HepG2 (cell line): ENCODE data around the gene CENATAC. TPM values are rescaled to one million over a fixed set of nuclear protein-coding genes. Genes with fewer than 3 reads are reported as not detected.

ENCODE experiments used
- DNMT3B ChIP-seq: conservative IDR thresholded peaks from 2 replicates; pipeline ENCODE4 v1.6.1; 2016; ENCODE audit warnings: missing biosample characterization, control low read depth
- HOXA5 ChIP-seq: sonication (generic); formaldehyde crosslinking; IDR thresholded peaks from 2 replicates; pipeline ENCODE4 v1.4.0; 2020; ENCODE audit warnings: missing genetic modification reagents
- KLF15 ChIP-seq: sonication (generic); formaldehyde crosslinking; IDR thresholded peaks from 2 replicates; pipeline ENCODE4 v1.8.1; 2023; ENCODE audit warnings: borderline replicate concordance, mild to moderate bottlenecking, inconsistent platforms, missing genetic modification reagents, mixed read lengths
- KMT2B ChIP-seq: IDR thresholded peaks from 2 replicates; pipeline ENCODE4 v1.6.1; 2016; ENCODE audit warnings: missing genetic modification reagents, missing compliant biosample characterization
- POGZ ChIP-seq: sonication (generic); formaldehyde crosslinking; IDR thresholded peaks from 2 replicates; pipeline ENCODE4 v1.4.0; 2020; ENCODE audit warnings: mild to moderate bottlenecking, missing genetic modification reagents
- RBFOX2 ChIP-seq: fragments of 200-400 bp; formaldehyde crosslinking; IDR thresholded peaks from 2 replicates; pipeline ENCODE4 v1.6.1; 2017; ENCODE audit warnings: low read depth, mild to moderate bottlenecking, low read length
- RBM22 ChIP-seq: fragments of 200-400 bp; formaldehyde crosslinking; optimal IDR thresholded peaks from 2 replicates; pipeline ENCODE3; 2017; ENCODE audit warnings: mild to moderate bottlenecking, low read length, moderate library complexity
- RXRB ChIP-seq: IDR thresholded peaks from 2 replicates; pipeline ENCODE4 v1.6.1; 2016; ENCODE audit warnings: borderline replicate concordance, missing genetic modification reagents, missing compliant biosample characterization
- SMAD3 ChIP-seq: sonication (generic); formaldehyde crosslinking; IDR thresholded peaks from 2 replicates; pipeline ENCODE4 v1.4.0; 2020; ENCODE audit warnings: missing genetic modification reagents
- TCF7 ChIP-seq: sonication (generic); IDR thresholded peaks from 2 replicates; pipeline ENCODE4 v1.6.1; 2016; ENCODE audit warnings: antibody characterized with exemption, low read depth
- ZBTB7B ChIP-seq: sonication (generic); formaldehyde crosslinking; IDR thresholded peaks from 2 replicates; pipeline ENCODE4 v1.4.0; 2020; ENCODE audit warnings: missing genetic modification reagents
- ZFP36L1 ChIP-seq: sonication (generic); formaldehyde crosslinking; IDR thresholded peaks from 2 replicates; pipeline ENCODE4 v1.8.0; 2022; ENCODE audit warnings: mild to moderate bottlenecking, missing genetic modification reagents, moderate library complexity
- ZFP90 ChIP-seq: sonication (generic); formaldehyde crosslinking; IDR thresholded peaks from 2 replicates; pipeline ENCODE4 v1.8.0; 2022; ENCODE audit warnings: missing genetic modification reagents, mild to moderate bottlenecking, inconsistent platforms, borderline replicate concordance
- ZNF253 ChIP-seq: sonication (generic); formaldehyde crosslinking; IDR thresholded peaks from 2 replicates; pipeline ENCODE4 v1.8.0; 2022; ENCODE audit warnings: mild to moderate bottlenecking, missing genetic modification reagents, borderline replicate concordance
- ZNF543 ChIP-seq: sonication (generic); formaldehyde crosslinking; IDR thresholded peaks from 2 replicates; pipeline ENCODE4 v1.4.0; 2020; ENCODE audit warnings: mild to moderate bottlenecking, missing genetic modification reagents
- ZNF564 ChIP-seq: sonication (generic); formaldehyde crosslinking; IDR thresholded peaks from 2 replicates; pipeline ENCODE4 v1.8.1; 2023; ENCODE audit warnings: mild to moderate bottlenecking, missing genetic modification reagents
- ZNF749 ChIP-seq: sonication (generic); formaldehyde crosslinking; IDR thresholded peaks from 2 replicates; pipeline ENCODE4 v1.8.0; 2022; ENCODE audit warnings: mild to moderate bottlenecking, missing genetic modification reagents, moderate library complexity, borderline replicate concordance
- polyA plus RNA-seq, 8 experiments: library from polyadenylated mRNA; depleted of rRNA in 3 of 8; stranded (reverse) in 7 of 8; unstranded in 1 of 8; fragments of >200 nt; fragmentation: Illumina TruSeq in 4 of 8; extraction: Trizol in 4 of 8; gene quantifications; 2 replicates each; pipeline versions ENCODE4 v1.2.1 to v1.2.3, GENCODE V29; 2011 to 2016; ENCODE audit warnings: low read depth in 4 of 8, missing spikeins in 1 of 8, mixed read lengths in 1 of 8; ENCODE audit not compliant: insufficient read depth in 1 of 8
- total RNA-seq, 5 experiments: library from RNA; depleted of rRNA; stranded (reverse); fragments of >200 nt; fragmentation: Illumina TruSeq; extraction: Trizol; gene quantifications; 2 replicates each; pipeline ENCODE4 v1.2.3, GENCODE V29; 2016; ENCODE audit warnings: low read depth in 1 of 5
- TF ChIP-seq, protein P1 (sequence below): fragments of 450-650 bp; IDR thresholded peaks from 2 replicates; pipeline ENCODE4 v1.6.1; 2017
- TF ChIP-seq, protein P2 (sequence below), 2 experiments: fragments of 450-650 bp in 1 of 2; sonication (generic) in 1 of 2; formaldehyde crosslinking; IDR thresholded peaks; 2 replicates each; pipeline versions ENCODE4 v1.5.0 to v1.8.0; 2020 to 2022; ENCODE audit warnings: mild to moderate bottlenecking in 1 of 2, missing genetic modification reagents in 1 of 2
- TF ChIP-seq, protein P3 (sequence below): sonication (generic); formaldehyde crosslinking; IDR thresholded peaks from 2 replicates; pipeline ENCODE4 v1.8.0; 2023; ENCODE audit warnings: mild to moderate bottlenecking, missing genetic modification reagents
- TF ChIP-seq, protein P4 (sequence below): sonication (generic); formaldehyde crosslinking; IDR thresholded peaks from 2 replicates; pipeline ENCODE4 v1.4.0; 2020; ENCODE audit warnings: missing genetic modification reagents
- TF ChIP-seq, protein P5 (sequence below): sonication (generic); formaldehyde crosslinking; IDR thresholded peaks from 2 replicates; pipeline ENCODE4 v1.5.0; 2020; ENCODE audit warnings: missing genetic modification reagents
- TF ChIP-seq, protein P6 (sequence below): sonication (generic); formaldehyde crosslinking; IDR thresholded peaks from 2 replicates; pipeline ENCODE4 v1.5.1; 2020; ENCODE audit warnings: missing genetic modification reagents, mild to moderate bottlenecking, borderline replicate concordance

The CENATAC gene
- total and polyA plus RNA-seq, 2 of the 13 experiments (the other 11 are each of a cell fraction or from before 2014, with no cell fraction given) = 21.7 to 25.0 TPM

DNA sequence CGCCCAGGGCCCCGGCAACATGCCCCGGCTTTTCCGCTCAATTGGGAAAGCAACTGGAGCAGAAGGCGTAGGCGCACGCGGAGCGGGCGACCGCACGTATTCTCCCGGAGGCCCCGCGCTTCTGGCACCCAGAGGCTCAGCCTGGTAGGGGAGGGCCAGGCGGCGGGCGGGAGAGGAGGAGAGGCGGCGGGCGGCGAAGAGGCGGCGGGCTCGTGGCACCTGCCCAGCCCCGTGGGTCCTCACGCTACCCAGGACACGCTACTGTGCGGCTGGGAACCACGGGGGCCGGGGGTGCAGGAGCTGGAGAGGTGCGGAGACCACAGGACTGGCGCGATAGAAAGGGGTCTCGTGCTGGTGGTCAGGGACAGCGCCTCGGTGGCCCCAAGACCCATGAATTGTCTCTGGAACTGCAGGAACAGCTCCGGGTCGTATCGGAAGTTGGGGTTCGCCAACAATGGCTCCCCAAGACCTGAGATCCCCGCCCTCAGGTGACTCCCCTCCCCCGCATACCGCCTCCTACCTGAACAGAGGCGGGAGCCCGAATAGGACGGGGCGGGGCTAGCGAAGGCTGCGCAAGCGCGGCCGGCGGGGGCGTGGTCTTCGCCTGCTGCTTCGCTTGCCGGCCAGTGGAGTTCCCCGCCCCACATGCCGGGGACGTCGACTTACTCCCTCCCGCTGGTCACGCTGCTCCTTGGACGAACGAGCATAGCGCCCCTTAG, 32.5 kb downstream of the CENATAC start, which contains the start of gene SLC37A4 (continued):
- TF ChIP-seq ZFP36L1 (peak; percentile 96), DNMT3B (CRISPR knock-in tag) (peak; percentile 91; the same call in 1 of the 2 replicates), KMT2B (CRISPR knock-in tag) (peak; percentile 82; the same call in 1 of the 2 replicates), ZNF564 (peak; percentile 98), HOXA5 (CRISPR knock-in tag) (peak; percentile 79; the same call in 1 of the 2 replicates), ZFP90 (CRISPR knock-in tag) (0 out of 2 replicates have a peak, but pooled peaks have one; percentile 49), RXRB (0 out of 2 replicates have a peak, but pooled peaks have one; percentile 75), ZNF543 (CRISPR knock-in tag) (0 out of 2 replicates have a peak, but pooled peaks have one; percentile 41), KLF15 (CRISPR knock-in tag) (peak; percentile 69; the same call in 1 of the 2 replicates), TCF7 (no peak), ZBTB7B (CRISPR knock-in tag) (peak; percentile 33; the same call in 1 of the 2 replicates), POGZ (CRISPR knock-in tag) (peak; percentile 60), RBFOX2 (peak; percentile 77), SMAD3 (CRISPR knock-in tag) (peak; percentile 85), RBM22 (peak; percentile 30), ZNF749 (CRISPR knock-in tag) (peak; percentile 92), ZNF253 (no peak)
- TF ChIP-seq, protein P1, sequence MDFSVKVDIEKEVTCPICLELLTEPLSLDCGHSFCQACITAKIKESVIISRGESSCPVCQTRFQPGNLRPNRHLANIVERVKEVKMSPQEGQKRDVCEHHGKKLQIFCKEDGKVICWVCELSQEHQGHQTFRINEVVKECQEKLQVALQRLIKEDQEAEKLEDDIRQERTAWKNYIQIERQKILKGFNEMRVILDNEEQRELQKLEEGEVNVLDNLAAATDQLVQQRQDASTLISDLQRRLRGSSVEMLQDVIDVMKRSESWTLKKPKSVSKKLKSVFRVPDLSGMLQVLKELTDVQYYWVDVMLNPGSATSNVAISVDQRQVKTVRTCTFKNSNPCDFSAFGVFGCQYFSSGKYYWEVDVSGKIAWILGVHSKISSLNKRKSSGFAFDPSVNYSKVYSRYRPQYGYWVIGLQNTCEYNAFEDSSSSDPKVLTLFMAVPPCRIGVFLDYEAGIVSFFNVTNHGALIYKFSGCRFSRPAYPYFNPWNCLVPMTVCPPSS = no peak
- TF ChIP-seq, protein P2, sequence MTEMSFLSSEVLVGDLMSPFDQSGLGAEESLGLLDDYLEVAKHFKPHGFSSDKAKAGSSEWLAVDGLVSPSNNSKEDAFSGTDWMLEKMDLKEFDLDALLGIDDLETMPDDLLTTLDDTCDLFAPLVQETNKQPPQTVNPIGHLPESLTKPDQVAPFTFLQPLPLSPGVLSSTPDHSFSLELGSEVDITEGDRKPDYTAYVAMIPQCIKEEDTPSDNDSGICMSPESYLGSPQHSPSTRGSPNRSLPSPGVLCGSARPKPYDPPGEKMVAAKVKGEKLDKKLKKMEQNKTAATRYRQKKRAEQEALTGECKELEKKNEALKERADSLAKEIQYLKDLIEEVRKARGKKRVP (CRISPR knock-in tag; IDR thresholded peaks at IDR 0.05) = peak in 1 of 2 experiments; percentile 68; a peak in 1 of 4 replicates
- TF ChIP-seq, protein P3, sequence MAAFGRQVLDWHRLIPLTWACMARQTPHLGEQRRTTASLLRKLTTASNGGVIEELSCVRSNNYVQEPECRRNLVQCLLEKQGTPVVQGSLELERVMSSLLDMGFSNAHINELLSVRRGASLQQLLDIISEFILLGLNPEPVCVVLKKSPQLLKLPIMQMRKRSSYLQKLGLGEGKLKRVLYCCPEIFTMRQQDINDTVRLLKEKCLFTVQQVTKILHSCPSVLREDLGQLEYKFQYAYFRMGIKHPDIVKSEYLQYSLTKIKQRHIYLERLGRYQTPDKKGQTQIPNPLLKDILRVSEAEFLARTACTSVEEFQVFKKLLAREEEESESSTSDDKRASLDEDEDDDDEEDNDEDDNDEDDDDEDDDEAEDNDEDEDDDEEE = no peak
- TF ChIP-seq, protein P4, sequence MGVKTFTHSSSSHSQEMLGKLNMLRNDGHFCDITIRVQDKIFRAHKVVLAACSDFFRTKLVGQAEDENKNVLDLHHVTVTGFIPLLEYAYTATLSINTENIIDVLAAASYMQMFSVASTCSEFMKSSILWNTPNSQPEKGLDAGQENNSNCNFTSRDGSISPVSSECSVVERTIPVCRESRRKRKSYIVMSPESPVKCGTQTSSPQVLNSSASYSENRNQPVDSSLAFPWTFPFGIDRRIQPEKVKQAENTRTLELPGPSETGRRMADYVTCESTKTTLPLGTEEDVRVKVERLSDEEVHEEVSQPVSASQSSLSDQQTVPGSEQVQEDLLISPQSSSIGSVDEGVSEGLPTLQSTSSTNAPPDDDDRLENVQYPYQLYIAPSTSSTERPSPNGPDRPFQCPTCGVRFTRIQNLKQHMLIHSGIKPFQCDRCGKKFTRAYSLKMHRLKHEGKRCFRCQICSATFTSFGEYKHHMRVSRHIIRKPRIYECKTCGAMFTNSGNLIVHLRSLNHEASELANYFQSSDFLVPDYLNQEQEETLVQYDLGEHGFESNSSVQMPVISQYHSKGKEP = peak; percentile 75; the same call in 1 of the 2 replicates
- TF ChIP-seq, protein P5, sequence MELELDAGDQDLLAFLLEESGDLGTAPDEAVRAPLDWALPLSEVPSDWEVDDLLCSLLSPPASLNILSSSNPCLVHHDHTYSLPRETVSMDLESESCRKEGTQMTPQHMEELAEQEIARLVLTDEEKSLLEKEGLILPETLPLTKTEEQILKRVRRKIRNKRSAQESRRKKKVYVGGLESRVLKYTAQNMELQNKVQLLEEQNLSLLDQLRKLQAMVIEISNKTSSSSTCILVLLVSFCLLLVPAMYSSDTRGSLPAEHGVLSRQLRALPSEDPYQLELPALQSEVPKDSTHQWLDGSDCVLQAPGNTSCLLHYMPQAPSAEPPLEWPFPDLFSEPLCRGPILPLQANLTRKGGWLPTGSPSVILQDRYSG (CRISPR knock-in tag) = no peak
- TF ChIP-seq, protein P6, sequence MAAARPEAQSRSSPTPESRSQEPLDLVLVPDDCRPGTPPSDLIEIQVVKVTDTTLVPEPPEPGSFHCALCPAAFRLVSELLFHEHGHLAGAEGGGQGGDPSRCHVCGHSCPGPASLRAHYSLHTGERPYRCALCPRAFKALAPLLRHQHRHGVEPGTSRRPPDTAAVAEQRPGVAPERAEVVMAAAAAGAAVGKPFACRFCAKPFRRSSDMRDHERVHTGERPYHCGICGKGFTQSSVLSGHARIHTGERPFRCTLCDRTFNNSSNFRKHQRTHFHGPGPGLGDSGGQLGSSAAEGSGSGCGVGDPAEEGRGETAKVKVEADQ (CRISPR knock-in tag) = peak; percentile 29; the same call in 1 of the 2 replicates
